Left kidney (tissue), 2 donors: Measurements from ENCODE around the gene ALK. TPM values are rescaled to one million over a fixed set of nuclear protein-coding genes. Genes with fewer than 3 reads are reported as not detected.

Experiments
- DNase-seq: peaks from one replicate; pipeline ENCODE4 v3.0.0-alpha.2; 2013
- polyA plus RNA-seq: library from polyadenylated mRNA; unstranded; fragments of 120-200 nt; gene quantifications from one replicate; pipeline ENCODE4 v1.2.1, GENCODE V29; 2013; ENCODE audit not compliant: insufficient read length

The ALK gene
- polyA plus RNA-seq, 1 donor = 0.55 TPM

GRCh38 chr2:29706171-29706720, 215.1 kb downstream of the ALK start:
- DNase-seq = no peak

DNA sequence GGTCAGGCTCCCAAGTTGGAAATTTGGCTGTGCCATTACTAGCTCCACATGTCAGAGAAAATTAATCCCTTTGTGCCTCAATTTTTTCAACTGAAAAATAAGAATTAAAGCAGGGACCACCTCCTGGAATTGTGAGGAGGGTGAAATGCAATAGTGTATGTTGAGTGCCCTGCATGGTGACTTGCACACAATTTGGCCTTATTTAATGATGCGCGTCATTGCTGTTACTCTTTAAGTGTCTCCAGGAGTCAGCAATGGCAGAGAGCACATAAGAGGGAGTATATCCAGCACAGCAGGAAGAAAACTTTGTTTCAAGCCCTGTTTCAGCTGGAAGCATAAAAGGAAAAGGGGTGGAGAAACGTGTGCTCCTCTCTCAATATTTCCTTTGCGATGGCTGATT, 215.8 kb downstream of the ALK start:
- peak; percentile 37 for DNase-seq

DNA sequence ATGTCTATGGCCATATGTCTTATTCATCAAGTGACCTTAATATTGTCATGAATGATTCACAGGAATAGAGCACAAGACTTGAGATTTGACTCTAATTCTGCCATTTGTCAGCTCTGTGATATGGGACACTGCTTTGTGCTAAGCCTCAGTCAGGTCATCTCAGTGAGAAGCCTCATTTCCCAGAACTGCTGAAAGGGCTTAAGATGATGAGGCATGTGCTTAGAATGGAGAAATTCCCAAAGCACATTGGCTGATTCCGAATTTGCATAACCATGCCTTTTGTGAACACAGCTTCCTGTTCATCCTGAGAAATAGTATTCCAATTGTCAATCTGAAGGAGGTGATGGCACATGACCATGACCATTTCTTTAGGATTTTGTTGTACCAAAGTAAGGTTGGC, 218.1 kb downstream of the ALK start:
- no peak for DNase-seq

DNA sequence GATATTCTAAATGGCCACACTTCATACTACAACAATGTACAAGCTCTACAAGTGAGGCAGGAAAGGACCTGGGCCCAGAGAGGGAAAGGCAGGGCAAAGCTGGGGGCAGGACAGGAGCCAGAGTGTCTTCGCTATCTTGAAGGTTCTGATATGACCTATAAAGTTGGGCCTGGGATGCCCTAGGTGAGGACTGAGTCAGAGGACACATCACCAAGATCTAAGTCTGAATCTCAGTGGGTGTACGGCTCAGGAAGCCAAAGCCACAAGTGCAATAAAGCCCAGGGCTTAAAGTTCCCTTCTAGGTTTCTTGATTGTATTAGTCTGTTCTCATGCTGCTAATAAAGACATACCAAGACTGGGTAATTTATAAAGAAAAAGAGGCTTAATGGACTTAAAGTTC, 219.1 kb downstream of the ALK start:
- no peak for DNase-seq

DNA sequence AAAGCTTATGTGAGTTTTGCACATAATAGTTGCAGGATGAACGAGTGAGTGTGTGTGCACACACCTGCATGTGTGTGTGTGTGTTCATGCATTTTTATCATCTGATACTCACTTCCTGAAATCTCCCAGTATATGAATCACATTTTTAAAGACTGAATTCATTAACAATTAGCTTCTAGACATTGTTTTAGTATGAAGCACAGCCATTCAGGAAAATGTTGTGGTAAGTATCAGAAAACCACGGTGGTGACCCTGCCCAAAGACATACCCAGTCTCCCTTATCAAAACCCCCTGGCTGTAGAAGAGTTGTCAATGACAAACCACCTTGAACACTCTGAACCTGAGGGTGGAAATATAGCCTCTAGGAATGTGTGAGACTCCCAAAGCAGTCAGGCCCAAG, 220.8 kb downstream of the ALK start:
- no peak for DNase-seq

- DNase-seq = no peak
Observed at GRCh38 chr2:29699045-29699444, 222.3 kb downstream of the ALK start.

GRCh38 chr2:29698216-29698615, 223.2 kb downstream of the ALK start:
- DNase-seq = no peak

- no peak for DNase-seq
Observed at GRCh38 chr2:29697715-29698114, 223.7 kb downstream of the ALK start.

DNA sequence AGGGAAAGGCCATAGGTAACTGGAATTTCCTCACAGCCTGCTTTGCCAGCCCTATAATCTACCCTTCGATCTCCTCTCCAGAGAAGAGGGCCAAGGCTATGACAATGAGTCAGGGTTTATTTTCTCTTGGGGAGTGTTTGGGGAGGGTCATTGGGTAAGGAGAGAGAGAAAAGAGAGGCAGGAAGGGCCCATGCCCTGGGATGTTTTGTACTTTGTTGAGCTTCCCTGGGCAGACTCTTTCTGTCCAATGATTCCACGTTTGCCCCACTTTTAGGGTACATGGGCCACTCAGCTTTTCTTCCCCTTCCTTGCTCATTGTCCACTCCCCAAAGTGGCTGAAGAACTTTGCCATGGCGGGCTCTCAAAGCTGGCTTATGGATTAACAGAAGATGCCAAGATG, 224.2 kb downstream of the ALK start:
- no peak for DNase-seq

- no peak for DNase-seq
Observed at GRCh38 chr2:29694741-29695140, 226.6 kb downstream of the ALK start.

- DNase-seq = no peak
Observed at GRCh38 chr2:29691391-29691950, 229.9 kb downstream of the ALK start.

GRCh38 chr2:29689666-29690065, 231.7 kb downstream of the ALK start:
- DNase-seq = no peak

- no peak for DNase-seq
Observed at GRCh38 chr2:29688429-29688828, 233.0 kb downstream of the ALK start.

- no peak for DNase-seq
Observed at GRCh38 chr2:29687121-29687520, 234.3 kb downstream of the ALK start.

GRCh38 chr2:29676886-29677453, 244.4 kb downstream of the ALK start:
- DNase-seq = no peak

GRCh38 chr2:29664578-29664977, 256.8 kb downstream of the ALK start:
- no peak for DNase-seq

GRCh38 chr2:29663268-29663667, 258.1 kb downstream of the ALK start:
- no peak for DNase-seq

GRCh38 chr2:29662861-29663260, 258.5 kb downstream of the ALK start:
- DNase-seq = no peak

- no peak for DNase-seq
Observed at GRCh38 chr2:29660201-29660600, 261.2 kb downstream of the ALK start.

DNA sequence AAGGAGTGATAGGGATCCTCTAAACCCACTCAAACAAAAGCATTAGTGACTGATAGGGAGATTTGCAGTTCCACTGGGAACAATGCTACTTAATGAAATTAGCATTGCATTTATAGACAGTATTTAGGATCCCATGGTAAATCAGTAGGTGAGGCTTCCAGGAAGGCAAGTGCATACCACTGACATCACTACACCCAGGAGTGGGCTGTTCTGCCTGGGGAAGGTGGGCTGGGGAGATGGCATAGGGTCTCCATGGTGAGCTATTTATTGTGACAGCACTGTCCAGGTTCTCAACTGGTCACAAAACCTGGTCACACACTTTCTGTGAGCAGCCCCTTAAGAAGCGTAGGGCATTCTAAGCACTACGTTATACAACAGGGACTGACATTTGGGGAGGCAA, 262.2 kb downstream of the ALK start:
- no peak for DNase-seq

- DNase-seq = peak; percentile 14
Observed at GRCh38 chr2:29657674-29658073, 263.7 kb downstream of the ALK start.

GRCh38 chr2:29655391-29656086, 265.8 kb downstream of the ALK start:
- no peak for DNase-seq

DNA sequence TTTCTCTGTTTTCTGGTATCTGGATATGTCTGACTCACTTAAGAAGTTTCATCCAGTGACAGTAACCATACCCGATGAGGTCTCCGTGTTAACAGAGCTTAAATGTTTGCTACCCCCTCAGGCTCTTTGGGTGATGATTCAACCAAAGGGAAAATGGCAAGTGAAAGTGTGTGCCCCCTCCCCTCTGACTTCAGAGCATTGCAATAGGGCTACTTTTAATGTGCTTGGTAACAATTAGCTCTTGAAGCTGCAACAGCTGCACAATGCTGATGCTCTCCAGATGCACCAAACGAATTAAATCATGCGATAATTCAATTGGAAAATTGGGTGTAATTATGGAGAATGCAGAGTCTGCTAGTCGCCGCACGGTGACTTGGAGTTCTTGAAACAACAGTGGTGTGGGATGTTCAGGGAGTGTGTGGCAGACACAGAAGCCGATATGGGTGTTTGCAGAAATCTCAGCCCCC, 270.7 kb downstream of the ALK start:
- DNase-seq = no peak

DNA sequence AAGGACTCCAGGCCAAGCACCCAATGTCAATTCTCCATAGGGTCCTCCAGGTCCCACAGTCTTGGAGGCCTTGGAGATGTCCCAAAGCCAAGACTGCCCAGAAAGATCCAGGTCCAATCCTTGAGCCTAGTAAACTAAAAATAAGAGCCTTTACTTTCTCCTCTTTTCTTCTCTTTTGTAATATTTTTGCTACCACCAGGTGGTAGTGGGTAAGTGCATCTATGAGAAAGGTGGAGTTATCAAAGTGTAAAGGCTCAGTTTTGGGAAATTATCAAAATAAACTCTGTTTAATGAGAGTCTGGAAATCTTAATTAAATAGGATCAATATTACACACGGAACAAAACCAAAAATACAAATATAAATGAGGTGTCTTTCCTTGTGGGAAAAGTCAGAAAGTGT, 276.4 kb downstream of the ALK start:
- DNase-seq = no peak
